SK-N-SH treated with all-trans-retinoic acid at 6 μM for 48 hours (cell line): ENCODE data around the gene ALOX15B.

Source experiments
- ATAC-seq: fragments of 200-7000 bp; cut with Tn5 transposase; 3 replicates; pipeline ENCODE4 v1.9.1; 2020; ENCODE audit warnings: mild to moderate bottlenecking, moderate library complexity
- ARNTL ChIP-seq: fragments of 450-650 bp; formaldehyde crosslinking; IDR thresholded peaks from 2 replicates; pipeline ENCODE4 v1.5.0; 2020; ENCODE audit warnings: low read depth, mild to moderate bottlenecking, moderate library complexity, borderline replicate concordance
- BACH2 ChIP-seq: fragments of 250-450 bp; sonication (Bioruptor Pico); IDR thresholded peaks from 2 replicates; pipeline ENCODE4 v1.9.0; 2021; ENCODE audit warnings: mild to moderate bottlenecking, borderline replicate concordance
- CREB5 ChIP-seq: fragments of 250-450 bp; sonication (Bioruptor Pico); IDR thresholded peaks from 2 replicates; pipeline ENCODE4 v1.5.1; 2020; ENCODE audit warnings: low read depth, mild to moderate bottlenecking, moderate library complexity
- CSDC2 ChIP-seq: fragments of 250-450 bp; sonication (Bioruptor Pico); IDR thresholded peaks from 2 replicates; pipeline ENCODE4 v1.5.0; 2020; ENCODE audit warnings: mild to moderate bottlenecking, moderate library complexity
- CSRNP3 ChIP-seq: fragments of 250-450 bp; sonication (Bioruptor Pico); IDR thresholded peaks from 2 replicates; pipeline ENCODE4 v1.5.1; 2021; ENCODE audit warnings: mild to moderate bottlenecking, moderate library complexity
- GLIS3 ChIP-seq: fragments of 250-450 bp; sonication (Bioruptor Pico); IDR thresholded peaks from 2 replicates; pipeline ENCODE4 v1.5.0; 2020; ENCODE audit warnings: mild to moderate bottlenecking, moderate library complexity
- ISL1 ChIP-seq: fragments of 250-450 bp; sonication (Bioruptor Pico); IDR thresholded peaks from 2 replicates; pipeline ENCODE4 v2.1.2; 2022; ENCODE audit warnings: mild to moderate bottlenecking, moderate library complexity
- OSR1 ChIP-seq: fragments of 250-450 bp; sonication (Bioruptor Pico); IDR thresholded peaks from 2 replicates; pipeline ENCODE4 v1.8.0; 2022; ENCODE audit warnings: moderate library complexity, mild to moderate bottlenecking, inconsistent platforms
- PATZ1 ChIP-seq: fragments of 250-450 bp; sonication (Bioruptor Pico); IDR thresholded peaks from 2 replicates; pipeline ENCODE4 v1.8.0; 2020; ENCODE audit warnings: mild to moderate bottlenecking, moderate library complexity, borderline replicate concordance
- POU6F1 ChIP-seq: fragments of 250-450 bp; sonication (Bioruptor Pico); IDR thresholded peaks from 2 replicates; pipeline ENCODE4 v1.8.0; 2021; ENCODE audit warnings: low read depth, mild to moderate bottlenecking, moderate library complexity, borderline replicate concordance
- PPARA ChIP-seq: fragments of 250-450 bp; sonication (Bioruptor Pico); IDR thresholded peaks from 2 replicates; pipeline ENCODE4 v1.5.0; 2020; ENCODE audit warnings: mild to moderate bottlenecking, borderline replicate concordance
- RARB ChIP-seq: fragments of 250-450 bp; sonication (Bioruptor Pico); IDR thresholded peaks from 2 replicates; pipeline ENCODE4 v1.8.0; 2021; ENCODE audit warnings: mild to moderate bottlenecking, moderate library complexity
- SNAI2 ChIP-seq: fragments of 250-450 bp; sonication (Bioruptor Pico); IDR thresholded peaks from 2 replicates; pipeline ENCODE4 v1.5.0; 2020; ENCODE audit warnings: mild to moderate bottlenecking, moderate library complexity
- TCF4 ChIP-seq: fragments of 250-450 bp; sonication (Bioruptor Pico); IDR thresholded peaks from 2 replicates; pipeline ENCODE4 v1.8.0; 2021; ENCODE audit warnings: mild to moderate bottlenecking, moderate library complexity, borderline replicate concordance
- TOX ChIP-seq: fragments of 250-450 bp; sonication (Bioruptor Pico); IDR thresholded peaks from 2 replicates; pipeline ENCODE4 v1.8.0; 2021; ENCODE audit warnings: mild to moderate bottlenecking, moderate library complexity, borderline replicate concordance
- TSHZ2 ChIP-seq: fragments of 250-450 bp; sonication (Bioruptor Pico); IDR thresholded peaks from 2 replicates; pipeline ENCODE4 v1.5.0; 2020; ENCODE audit warnings: mild to moderate bottlenecking, moderate library complexity
- ZC3H10 ChIP-seq: fragments of 250-450 bp; sonication (Bioruptor Pico); IDR thresholded peaks from 2 replicates; pipeline ENCODE4 v1.5.1; 2021; ENCODE audit warnings: mild to moderate bottlenecking, moderate library complexity
- ZFP3 ChIP-seq: fragments of 250-450 bp; sonication (Bioruptor Pico); IDR thresholded peaks from 2 replicates; pipeline ENCODE4 v1.5.0; 2020; ENCODE audit warnings: mild to moderate bottlenecking, moderate library complexity
- ZFP30 ChIP-seq: fragments of 450-650 bp; formaldehyde crosslinking; IDR thresholded peaks from 2 replicates; pipeline ENCODE4 v1.5.0; 2022; ENCODE audit warnings: mild to moderate bottlenecking, moderate library complexity
- ZNF565 ChIP-seq: fragments of 450-650 bp; formaldehyde crosslinking; conservative IDR thresholded peaks from 2 replicates; pipeline ENCODE4 v1.5.0; 2020; ENCODE audit warnings: low read depth, mild to moderate bottlenecking, moderate library complexity
- ZNF70 ChIP-seq: fragments of 450-650 bp; formaldehyde crosslinking; IDR thresholded peaks from 2 replicates; pipeline ENCODE4 v1.5.0; 2020; ENCODE audit warnings: mild to moderate bottlenecking, moderate library complexity
- ZNF8 ChIP-seq: fragments of 450-650 bp; formaldehyde crosslinking; IDR thresholded peaks from 2 replicates; pipeline ENCODE4 v1.5.0; 2020; ENCODE audit warnings: mild to moderate bottlenecking, moderate library complexity

Gene ALOX15B

GRCh38 chr17:8073627-8074484 lies 35.0 kb downstream of the ALOX15B start:
- ATAC-seq: peak; percentile 92
- no peak for TF ChIP-seq TOX (CRISPR knock-in tag)
- no peak for TF ChIP-seq ZFP30 (CRISPR knock-in tag)
- no peak for TF ChIP-seq ZFP3 (CRISPR knock-in tag)
- no peak for TF ChIP-seq ISL1 (CRISPR knock-in tag)
- no peak for TF ChIP-seq CREB5 (CRISPR knock-in tag)
- no peak for TF ChIP-seq ARNTL (CRISPR knock-in tag)
- no peak for TF ChIP-seq POU6F1 (CRISPR knock-in tag)
- TF ChIP-seq ZNF8 (CRISPR knock-in tag): no peak
- no peak for TF ChIP-seq OSR1 (CRISPR knock-in tag)
- TF ChIP-seq PPARA (CRISPR knock-in tag): no peak
- TF ChIP-seq ZC3H10 (CRISPR knock-in tag): no peak
- TF ChIP-seq GLIS3: no peak
- no peak for TF ChIP-seq SNAI2 (CRISPR knock-in tag)
- no peak for TF ChIP-seq CSDC2
- no peak for TF ChIP-seq ZNF70 (CRISPR knock-in tag)
- no peak for TF ChIP-seq RARB

GRCh38 chr17:8074554-8074953 lies 35.7 kb downstream of the ALOX15B start:
- ATAC-seq: no peak
- TF ChIP-seq ISL1 (CRISPR knock-in tag) (no peak), PPARA (CRISPR knock-in tag) (no peak), TCF4 (CRISPR knock-in tag) (no peak), TSHZ2 (CRISPR knock-in tag) (no peak), POU6F1 (CRISPR knock-in tag) (no peak), ZNF8 (CRISPR knock-in tag) (no peak), ZFP3 (CRISPR knock-in tag) (no peak), TOX (CRISPR knock-in tag) (no peak), CREB5 (CRISPR knock-in tag) (no peak), ZC3H10 (CRISPR knock-in tag) (no peak), CSRNP3 (CRISPR knock-in tag) (no peak), GLIS3 (no peak), CSDC2 (no peak), ZNF565 (CRISPR knock-in tag) (no peak), ARNTL (CRISPR knock-in tag) (no peak), PATZ1 (CRISPR knock-in tag) (no peak), ZFP30 (CRISPR knock-in tag) (no peak), OSR1 (CRISPR knock-in tag) (no peak), BACH2 (no peak)
